Esophagus squamous epithelium (tissue), 4 donors: Measurements from ENCODE around the gene ARL4C.

Experiments
- POLR2A ChIP-seq, 4 donors: fragments of 450-650 bp; IDR thresholded peaks; one replicate each; pipeline ENCODE4 v1.6.1; 2017; ENCODE audit warnings: antibody characterized with exemption in 4 of 4, mild to moderate bottlenecking in 4 of 4, moderate library complexity in 3 of 4
- TF ChIP-seq, protein P1 (sequence below), 6 experiments: fragments of 450-650 bp in 4 of 6; fragments of 200-600 bp in 2 of 6; sonication (generic) in 2 of 6; IDR thresholded peaks; one replicate each; pipeline ENCODE4 v1.5.1; 2016 to 2019; ENCODE audit warnings: antibody characterized with exemption in 6 of 6, mild to moderate bottlenecking in 4 of 6, moderate library complexity in 4 of 6

DNA sequence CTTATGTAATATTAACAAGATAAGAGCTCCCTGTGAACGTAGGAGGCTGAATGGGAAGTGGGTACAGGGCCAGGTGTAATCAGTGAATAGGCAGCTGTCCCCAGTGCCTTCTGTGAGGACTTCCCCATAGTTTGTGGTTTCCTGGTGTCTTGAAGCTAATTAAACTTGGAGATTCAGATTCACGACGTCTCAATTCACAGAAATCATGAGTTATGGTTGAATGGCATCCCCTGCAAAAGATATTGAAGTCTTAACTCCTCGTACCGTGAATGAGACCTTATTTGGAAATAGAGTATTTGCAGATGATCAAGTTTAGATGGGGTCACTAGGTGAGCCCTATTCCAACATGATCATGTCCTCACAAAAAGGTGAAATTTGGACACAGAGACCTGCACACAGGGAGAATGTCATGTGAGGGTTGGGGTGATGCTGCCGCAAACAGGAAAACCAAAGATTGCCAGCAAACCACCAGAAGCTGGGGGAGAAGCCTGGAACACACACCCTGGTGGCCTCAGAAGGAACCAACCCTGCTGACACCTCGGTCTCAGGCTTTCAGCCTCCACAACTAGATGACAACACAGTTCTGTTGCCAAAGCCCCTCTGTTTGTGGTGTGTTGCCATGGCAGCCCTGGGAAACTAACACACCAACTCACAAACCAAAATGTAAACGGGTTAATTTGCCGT, 13.2 kb downstream of the ARL4C start:
- TF ChIP-seq, protein P1, sequence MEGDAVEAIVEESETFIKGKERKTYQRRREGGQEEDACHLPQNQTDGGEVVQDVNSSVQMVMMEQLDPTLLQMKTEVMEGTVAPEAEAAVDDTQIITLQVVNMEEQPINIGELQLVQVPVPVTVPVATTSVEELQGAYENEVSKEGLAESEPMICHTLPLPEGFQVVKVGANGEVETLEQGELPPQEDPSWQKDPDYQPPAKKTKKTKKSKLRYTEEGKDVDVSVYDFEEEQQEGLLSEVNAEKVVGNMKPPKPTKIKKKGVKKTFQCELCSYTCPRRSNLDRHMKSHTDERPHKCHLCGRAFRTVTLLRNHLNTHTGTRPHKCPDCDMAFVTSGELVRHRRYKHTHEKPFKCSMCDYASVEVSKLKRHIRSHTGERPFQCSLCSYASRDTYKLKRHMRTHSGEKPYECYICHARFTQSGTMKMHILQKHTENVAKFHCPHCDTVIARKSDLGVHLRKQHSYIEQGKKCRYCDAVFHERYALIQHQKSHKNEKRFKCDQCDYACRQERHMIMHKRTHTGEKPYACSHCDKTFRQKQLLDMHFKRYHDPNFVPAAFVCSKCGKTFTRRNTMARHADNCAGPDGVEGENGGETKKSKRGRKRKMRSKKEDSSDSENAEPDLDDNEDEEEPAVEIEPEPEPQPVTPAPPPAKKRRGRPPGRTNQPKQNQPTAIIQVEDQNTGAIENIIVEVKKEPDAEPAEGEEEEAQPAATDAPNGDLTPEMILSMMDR (IDR thresholded peaks at IDR 0.05), result peak in 4 of 6 experiments; percentile 14 to 42 (median 28)
- TF ChIP-seq POLR2A (IDR thresholded peaks at IDR 0.05), result no peak
